GM12878 (cell line): ENCODE data around the gene ACHE. TPM values are rescaled to one million over a fixed set of nuclear protein-coding genes. Genes with fewer than 3 reads are reported as not detected.
A peak's percentile ranks its signal among the peaks of the same experiment; 100 is the strongest.

ENCODE experiments used
- CHD1 ChIP-seq: IDR thresholded peaks from 2 replicates; pipeline ENCODE4 v1.6.1; 2012; ENCODE audit warnings: low read depth, low read length, improper control_type of control experiment
- SP1 ChIP-seq: IDR thresholded peaks from one replicate; pipeline ENCODE4 v1.6.1; 2011; ENCODE audit warnings: low read depth, low read length
- SRF ChIP-seq, 2 experiments: IDR thresholded peaks; 2 replicates each; pipeline ENCODE4 v1.6.1; 2011; ENCODE audit warnings: low read depth in 2 of 2, low read length in 2 of 2, mild to moderate bottlenecking in 1 of 2, moderate library complexity in 1 of 2
- YBX1 ChIP-seq: fragments of 450-650 bp; IDR thresholded peaks from 2 replicates; pipeline ENCODE4 v1.6.1; 2016; ENCODE audit warnings: antibody characterized with exemption
- polyA plus RNA-seq, 11 experiments: library from polyadenylated mRNA; depleted of rRNA in 4 of 11; unstranded in 6 of 11; stranded (reverse) in 5 of 11; fragments of >200 nt; fragmentation: Nextera tagmentation in 4 of 11; fragmentation: Illumina TruSeq in 1 of 11; extraction: Ambion mirVana in 4 of 11; extraction: Trizol in 1 of 11; gene quantifications; 1 replicate in 1 of 11; 2 replicates in 10 of 11; pipeline versions ENCODE4 v1.2.1 to v1.2.3, GENCODE V29; 2011 to 2016; ENCODE audit warnings: inconsistent platforms in 2 of 11, missing spikeins in 2 of 11, low read depth in 1 of 11
- total RNA-seq, 4 experiments: library from RNA; depleted of rRNA in 3 of 4; stranded (reverse); fragments of >200 nt in 3 of 4; fragmentation: Illumina TruSeq in 1 of 4; extraction: Trizol in 1 of 4; gene quantifications; 2 replicates each; pipeline versions ENCODE4 v1.2.1 to v1.2.3, GENCODE V29; 2013 to 2021
- TF ChIP-seq, protein P1 (sequence below): fragments of 450-650 bp; IDR thresholded peaks from 2 replicates; pipeline ENCODE4 v1.6.1; 2014; ENCODE audit warnings: mild to moderate bottlenecking
- TF ChIP-seq, protein P2 (sequence below): fragments of 450-650 bp; IDR thresholded peaks from 2 replicates; pipeline ENCODE4 v1.6.1; 2016; ENCODE audit warnings: mild to moderate bottlenecking
- TF ChIP-seq, protein P3 (sequence below): fragments of 450-650 bp; IDR thresholded peaks from 2 replicates; pipeline ENCODE4 v1.6.1; 2017; ENCODE audit warnings: antibody characterized with exemption, mild to moderate bottlenecking, moderate library complexity

The ACHE gene
- total and polyA plus RNA-seq, 10 of the 15 experiments (the other 5 are each of a cell fraction or from before 2014, with no cell fraction given), result 0.07 to 5.1 (median 2.3) TPM; not detected in 1

DNA sequence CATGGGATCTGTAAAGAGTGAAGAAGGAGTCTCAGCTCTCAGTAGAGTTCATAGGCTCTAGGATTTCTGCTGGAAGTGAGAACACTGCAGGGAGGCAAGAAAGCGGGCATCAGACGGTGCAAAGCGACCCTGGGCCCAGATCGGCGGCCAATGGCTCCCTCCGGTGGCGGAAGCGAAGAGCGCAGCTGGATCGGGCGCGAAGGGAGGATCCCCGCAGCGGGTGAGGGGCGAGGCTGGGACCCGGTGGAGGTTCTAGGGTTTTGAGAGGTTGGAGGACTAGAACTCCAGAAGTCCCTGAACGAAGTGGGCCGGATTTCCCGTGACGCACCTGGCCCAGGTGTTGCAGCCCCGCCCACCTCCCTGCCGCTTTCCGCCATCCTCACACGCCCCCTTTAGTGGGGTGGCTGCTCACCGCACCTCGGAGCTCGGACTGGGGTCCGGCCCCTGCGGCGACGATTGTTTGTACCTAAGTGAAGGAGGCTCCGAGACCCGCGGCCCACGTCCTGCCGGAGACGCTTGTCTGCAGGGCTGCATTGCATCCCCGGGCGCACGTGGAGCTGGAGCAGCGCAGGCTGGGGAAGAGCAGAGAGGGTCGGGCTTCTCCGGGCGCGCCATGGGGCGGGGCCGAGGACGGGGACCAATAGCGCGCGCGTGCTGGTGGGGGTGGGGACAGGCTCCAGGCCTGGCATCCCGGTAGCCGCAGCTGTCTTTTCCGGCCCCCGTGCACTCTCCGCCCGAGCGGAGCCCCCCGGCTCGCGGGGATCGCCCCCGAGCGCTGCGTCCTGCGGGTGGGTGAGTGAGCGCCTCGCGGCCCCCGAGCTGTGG is 43.4 kb downstream of the ACHE start, which contains the start of gene SLC12A9 (continued):
- TF ChIP-seq, protein P1, sequence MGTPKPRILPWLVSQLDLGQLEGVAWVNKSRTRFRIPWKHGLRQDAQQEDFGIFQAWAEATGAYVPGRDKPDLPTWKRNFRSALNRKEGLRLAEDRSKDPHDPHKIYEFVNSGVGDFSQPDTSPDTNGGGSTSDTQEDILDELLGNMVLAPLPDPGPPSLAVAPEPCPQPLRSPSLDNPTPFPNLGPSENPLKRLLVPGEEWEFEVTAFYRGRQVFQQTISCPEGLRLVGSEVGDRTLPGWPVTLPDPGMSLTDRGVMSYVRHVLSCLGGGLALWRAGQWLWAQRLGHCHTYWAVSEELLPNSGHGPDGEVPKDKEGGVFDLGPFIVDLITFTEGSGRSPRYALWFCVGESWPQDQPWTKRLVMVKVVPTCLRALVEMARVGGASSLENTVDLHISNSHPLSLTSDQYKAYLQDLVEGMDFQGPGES, result no peak
- TF ChIP-seq CHD1 (0 out of 2 replicates have a peak, but pooled peaks have one; percentile 46), SRF (IDR thresholded peaks at IDR 0.05; ENCODE audit: low read depth in 2 of 2, low read length in 2 of 2) (no peak), YBX1 (no peak), SP1 (no peak)
- TF ChIP-seq, protein P2, sequence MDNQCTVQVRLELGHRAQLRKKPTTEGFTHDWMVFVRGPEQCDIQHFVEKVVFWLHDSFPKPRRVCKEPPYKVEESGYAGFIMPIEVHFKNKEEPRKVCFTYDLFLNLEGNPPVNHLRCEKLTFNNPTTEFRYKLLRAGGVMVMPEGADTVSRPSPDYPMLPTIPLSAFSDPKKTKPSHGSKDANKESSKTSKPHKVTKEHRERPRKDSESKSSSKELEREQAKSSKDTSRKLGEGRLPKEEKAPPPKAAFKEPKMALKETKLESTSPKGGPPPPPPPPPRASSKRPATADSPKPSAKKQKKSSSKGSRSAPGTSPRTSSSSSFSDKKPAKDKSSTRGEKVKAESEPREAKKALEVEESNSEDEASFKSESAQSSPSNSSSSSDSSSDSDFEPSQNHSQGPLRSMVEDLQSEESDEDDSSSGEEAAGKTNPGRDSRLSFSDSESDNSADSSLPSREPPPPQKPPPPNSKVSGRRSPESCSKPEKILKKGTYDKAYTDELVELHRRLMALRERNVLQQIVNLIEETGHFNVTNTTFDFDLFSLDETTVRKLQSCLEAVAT, result 0 out of 2 replicates have a peak, but pooled peaks have one; percentile 27
- TF ChIP-seq, protein P3, sequence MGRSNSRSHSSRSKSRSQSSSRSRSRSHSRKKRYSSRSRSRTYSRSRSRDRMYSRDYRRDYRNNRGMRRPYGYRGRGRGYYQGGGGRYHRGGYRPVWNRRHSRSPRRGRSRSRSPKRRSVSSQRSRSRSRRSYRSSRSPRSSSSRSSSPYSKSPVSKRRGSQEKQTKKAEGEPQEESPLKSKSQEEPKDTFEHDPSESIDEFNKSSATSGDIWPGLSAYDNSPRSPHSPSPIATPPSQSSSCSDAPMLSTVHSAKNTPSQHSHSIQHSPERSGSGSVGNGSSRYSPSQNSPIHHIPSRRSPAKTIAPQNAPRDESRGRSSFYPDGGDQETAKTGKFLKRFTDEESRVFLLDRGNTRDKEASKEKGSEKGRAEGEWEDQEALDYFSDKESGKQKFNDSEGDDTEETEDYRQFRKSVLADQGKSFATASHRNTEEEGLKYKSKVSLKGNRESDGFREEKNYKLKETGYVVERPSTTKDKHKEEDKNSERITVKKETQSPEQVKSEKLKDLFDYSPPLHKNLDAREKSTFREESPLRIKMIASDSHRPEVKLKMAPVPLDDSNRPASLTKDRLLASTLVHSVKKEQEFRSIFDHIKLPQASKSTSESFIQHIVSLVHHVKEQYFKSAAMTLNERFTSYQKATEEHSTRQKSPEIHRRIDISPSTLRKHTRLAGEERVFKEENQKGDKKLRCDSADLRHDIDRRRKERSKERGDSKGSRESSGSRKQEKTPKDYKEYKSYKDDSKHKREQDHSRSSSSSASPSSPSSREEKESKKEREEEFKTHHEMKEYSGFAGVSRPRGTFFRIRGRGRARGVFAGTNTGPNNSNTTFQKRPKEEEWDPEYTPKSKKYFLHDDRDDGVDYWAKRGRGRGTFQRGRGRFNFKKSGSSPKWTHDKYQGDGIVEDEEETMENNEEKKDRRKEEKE, result no peak
